ACHN (cell line): ENCODE measurements around the gene TBR1.

Experiments used
- DNase-seq: peaks from one replicate; pipeline ENCODE4 v3.0.0-alpha.2; 2015
- in situ Hi-C: cut with HindIII; loops from 2 replicates; pipeline ENCODE4 v1.10.0; 2017; ENCODE audit warnings: low sequenced_read_pairs, low pct_ligation_motif_present, low pct_unique_long_range_greater_than_20kb

TBR1 gene

GRCh38 chr2:161415987-161416707 is at the start of gene TBR1:
Gene TBR1 (plus strand): TSS chr2:161416297. CDS start chr2:161416411, 114 bp downstream.
- DNase-seq, result peak; percentile 28
- in situ Hi-C loops, result no loop called here

- no peak for DNase-seq
- in situ Hi-C loops, result no loop called here
Measured at GRCh38 chr2:161367675-161368074, 48.4 kb upstream of the TBR1 start.

- in situ Hi-C loops, result no loop called here
- DNase-seq, result no peak
Measured at GRCh38 chr2:161369311-161369710, 46.8 kb upstream of the TBR1 start.

DNA sequence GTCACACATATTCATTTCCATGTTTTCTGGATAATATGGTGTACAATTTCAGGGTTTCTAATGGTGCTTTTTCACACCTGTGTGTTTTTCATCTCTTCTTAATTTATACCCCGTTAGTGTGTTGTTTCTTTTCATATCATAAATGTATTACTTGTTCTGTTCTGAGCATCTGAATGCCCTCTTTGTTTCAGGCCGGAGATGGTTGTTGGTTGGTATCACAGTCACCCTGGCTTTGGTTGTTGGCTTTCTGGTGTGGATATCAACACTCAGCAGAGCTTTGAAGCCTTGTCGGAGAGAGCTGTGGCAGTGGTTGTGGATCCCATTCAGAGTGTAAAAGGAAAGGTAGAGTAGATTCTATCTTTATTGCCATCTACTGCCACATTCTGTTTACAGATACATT is 45.1 kb upstream of the TBR1 start:
- DNase-seq, result no peak
- in situ Hi-C loops, result no loop called here

GRCh38 chr2:161371869-161372268 is 44.2 kb upstream of the TBR1 start:
- in situ Hi-C loops, result no loop called here
- DNase-seq, result no peak

GRCh38 chr2:161373942-161374341 is 42.2 kb upstream of the TBR1 start:
- in situ Hi-C loops, result no loop called here
- DNase-seq, result peak; percentile 47

DNA sequence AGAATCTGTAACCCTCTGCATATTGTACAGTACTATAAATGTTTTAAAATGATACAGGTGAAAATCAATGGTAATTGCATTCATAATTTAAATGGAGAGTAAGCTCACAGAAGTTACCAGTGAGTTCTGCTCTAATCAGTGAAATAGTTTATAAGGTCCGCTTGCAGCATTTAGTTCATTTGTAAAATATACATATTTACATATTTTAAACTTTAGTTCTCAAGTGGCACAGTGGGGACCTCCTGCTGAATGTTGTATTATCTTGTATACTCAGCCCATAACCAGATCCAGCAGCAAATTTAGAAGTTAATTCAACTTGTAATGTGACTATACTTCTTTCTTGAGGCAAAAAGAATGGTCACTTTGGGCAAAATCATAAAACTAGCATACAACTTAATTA is 41.7 kb upstream of the TBR1 start:
- no peak for DNase-seq

GRCh38 chr2:161379740-161380139 is 36.4 kb upstream of the TBR1 start:
- in situ Hi-C loops, result no loop called here
- DNase-seq, result no peak

More for the DNA sequence above, 41.7 kb upstream of the TBR1 start:
- in situ Hi-C loops, result no loop called here

GRCh38 chr2:161381546-161381945 is 34.6 kb upstream of the TBR1 start:
- in situ Hi-C loops, result no loop called here
- no peak for DNase-seq

DNA sequence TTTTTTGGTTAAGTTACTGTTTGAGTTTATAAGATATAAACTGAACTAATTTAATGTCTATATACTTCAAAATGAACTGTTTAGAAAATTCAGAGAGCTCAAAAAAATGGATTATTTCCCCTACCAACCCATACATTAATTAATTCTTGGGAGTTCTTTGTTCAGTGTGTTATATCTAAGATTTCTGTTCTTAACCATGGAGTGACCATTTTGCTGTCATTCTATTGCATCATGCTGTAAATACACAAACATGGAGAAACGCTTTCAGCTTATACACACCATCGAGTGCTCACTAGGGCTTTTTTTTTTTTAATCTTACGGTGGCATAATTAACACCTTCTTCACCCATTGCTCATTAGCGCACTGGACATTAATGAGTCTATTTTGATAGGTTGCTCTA is 33.4 kb upstream of the TBR1 start:
- DNase-seq, result no peak
- in situ Hi-C loops, result no loop called here

- DNase-seq, result no peak
- in situ Hi-C loops, result no loop called here
Measured at GRCh38 chr2:161384864-161385263, 31.2 kb upstream of the TBR1 start.

DNA sequence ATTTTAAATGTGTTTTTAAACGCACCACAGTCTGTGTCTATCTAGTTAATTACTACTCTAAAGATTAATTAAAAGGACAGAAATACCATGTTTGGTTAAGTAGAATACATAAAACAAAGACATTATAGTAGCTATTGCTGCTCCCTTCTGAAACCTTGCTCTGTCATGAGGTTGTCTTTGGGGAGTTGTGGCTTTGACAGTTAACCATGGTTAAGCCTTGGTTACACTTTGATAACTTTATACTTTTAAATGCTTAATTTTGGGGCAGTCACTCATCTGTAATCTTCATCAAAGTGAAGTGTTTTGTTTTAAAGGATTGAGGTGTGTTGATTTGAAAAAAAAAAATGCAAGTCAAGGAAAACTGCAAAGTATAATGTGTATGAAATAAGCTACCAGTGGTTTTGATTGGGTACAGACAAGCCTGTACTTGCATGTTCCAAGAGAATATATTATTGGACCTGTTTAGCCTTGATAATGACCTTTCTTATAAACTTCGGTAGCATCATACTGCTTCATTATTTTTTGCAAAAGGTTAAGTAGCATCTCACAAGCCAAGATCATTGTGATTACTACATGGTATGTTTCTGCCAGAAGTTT is 29.8 kb upstream of the TBR1 start:
- in situ Hi-C loops, result no loop called here
- DNase-seq, result no peak

DNA sequence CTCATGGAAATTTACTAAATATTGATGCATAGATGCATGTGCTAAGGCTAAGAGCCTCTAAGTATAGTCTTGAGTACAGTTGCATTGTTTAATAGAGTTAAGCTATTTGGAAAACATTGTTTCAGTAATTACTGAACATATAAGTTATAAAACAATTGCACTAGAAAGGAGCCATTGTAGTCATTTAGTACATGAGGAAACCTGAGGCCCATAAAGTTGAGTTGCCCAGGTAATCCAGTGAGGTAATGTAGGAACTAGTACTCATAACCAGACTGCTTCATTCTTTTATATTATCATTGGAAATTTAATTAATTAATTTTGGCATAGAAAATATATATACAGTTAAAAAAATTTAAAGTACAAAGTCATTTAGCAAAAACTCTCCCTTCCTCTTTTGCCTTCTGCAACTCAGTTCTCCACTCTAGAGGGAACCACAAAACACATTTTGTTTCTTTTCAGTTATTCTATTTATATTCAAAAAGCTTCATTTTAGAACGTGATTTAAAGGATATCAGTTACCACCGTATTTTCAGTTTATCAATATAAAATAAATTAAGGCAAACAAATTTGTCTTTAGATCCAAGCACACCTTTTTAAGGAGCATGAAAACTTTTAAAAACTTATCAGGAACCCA is 27.8 kb upstream of the TBR1 start:
- in situ Hi-C loops, result no loop called here
- no peak for DNase-seq

DNA sequence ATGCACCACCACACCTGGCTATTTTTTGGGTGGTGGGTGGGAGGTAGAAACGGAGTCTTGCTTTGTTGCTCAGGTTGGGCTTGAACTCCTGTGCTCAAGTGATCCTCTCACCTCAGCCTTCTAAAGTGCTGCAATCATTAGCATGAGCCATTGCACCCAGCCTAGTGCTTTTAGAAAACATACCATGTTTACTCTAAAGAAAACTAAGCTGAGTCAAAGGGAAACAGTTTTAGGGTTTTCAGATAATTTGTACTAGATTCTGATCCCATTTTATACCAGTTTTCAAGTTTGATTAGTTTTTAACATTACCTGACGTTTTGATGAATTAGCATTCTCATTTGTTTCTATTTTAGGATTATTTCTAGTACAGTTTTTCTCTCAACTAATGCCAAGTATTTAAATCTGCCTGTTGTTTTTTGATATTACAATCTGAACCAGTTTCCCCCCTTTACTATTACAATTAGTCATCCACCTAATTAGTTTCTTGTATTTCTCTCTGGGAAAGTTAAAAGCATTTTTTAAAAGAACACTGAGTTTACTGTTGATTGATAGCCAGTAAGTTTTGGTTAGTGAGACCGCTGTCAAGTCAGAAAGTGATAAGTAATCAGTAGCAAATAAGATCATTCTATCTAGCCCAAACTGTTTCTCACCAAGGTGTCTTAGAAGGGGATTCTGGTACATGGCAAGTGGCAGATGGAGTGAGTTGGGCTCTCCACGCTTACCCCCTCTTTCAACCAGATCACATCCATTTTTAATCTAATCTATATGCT is 24.2 kb upstream of the TBR1 start:
- in situ Hi-C loops, result no loop called here
- DNase-seq, result no peak

DNA sequence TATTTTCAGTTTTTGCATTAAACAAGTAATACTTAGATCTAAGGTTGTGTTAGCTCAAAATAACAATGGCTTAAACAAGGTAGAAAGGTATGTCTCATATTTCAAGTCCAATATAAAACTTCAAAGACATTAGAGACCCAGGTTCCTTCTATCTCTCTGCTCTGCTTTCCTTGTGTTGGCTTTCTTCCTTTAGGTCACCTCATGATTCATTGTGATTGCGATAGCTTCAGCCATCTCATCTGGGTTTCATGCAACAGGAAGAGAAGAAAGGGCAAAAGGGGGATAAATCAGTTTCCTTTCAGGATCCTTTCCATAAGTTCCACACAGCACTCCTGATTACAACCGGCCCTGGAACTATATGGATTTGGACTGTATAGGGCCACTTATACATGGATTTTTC is 16.0 kb upstream of the TBR1 start:
- in situ Hi-C loops, result no loop called here
- no peak for DNase-seq

GRCh38 chr2:161402297-161402696 is 13.8 kb upstream of the TBR1 start:
- in situ Hi-C loops, result no loop called here
- DNase-seq, result no peak

DNA sequence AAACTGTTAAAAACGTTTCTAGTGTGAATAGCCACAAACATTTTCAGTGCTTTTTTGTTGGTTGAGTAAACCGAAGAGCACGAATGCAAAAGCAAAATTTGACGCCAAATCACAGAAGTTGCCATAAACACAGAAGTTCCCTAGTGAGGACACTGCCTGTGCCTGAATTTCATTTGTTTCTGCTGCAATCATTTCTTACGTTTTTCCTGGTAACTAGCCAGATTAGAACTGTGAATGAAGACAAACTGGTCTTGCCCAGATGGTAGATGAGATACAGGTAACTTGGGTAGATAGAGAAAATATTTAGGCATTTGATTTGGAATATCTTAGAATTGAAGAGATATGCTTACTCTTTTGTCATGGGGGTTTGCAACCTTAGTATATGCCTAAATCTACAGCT is 9.8 kb upstream of the TBR1 start:
- no peak for DNase-seq
- in situ Hi-C loops, result no loop called here

GRCh38 chr2:161407597-161407996 is 8.5 kb upstream of the TBR1 start:
- in situ Hi-C loops, result no loop called here
- no peak for DNase-seq

DNA sequence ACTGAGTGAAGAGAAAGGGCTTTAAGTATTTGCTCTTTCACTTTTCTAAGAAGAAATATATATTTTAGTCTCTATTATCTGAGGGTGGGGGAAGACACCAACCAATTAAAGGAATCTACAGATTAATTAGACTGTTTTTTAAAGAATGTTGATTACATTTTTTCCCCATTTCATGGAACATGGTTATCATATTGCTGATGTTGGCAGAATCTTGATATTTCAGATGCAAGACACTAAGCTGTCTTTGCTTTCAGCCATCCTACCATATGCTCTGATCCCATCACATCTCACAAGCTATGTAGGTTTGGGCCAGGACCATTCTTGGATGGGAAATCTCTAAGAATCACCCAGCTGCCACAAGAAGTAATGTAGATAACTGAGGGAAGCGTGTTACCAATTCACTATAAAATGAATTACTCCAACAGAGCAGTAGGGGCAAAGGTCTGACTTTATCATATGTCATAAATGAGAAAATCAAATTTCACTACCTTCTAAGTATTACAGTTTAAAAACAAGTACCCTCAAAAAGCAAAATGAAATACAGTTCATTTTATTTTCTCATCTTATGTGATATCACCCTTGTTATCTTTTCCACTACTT is 6.7 kb upstream of the TBR1 start:
- in situ Hi-C loops, result no loop called here
- no peak for DNase-seq
